GM18870 (cell line): ENCODE results near the gene ART4.
A peak's percentile ranks its signal among the peaks of the same experiment; 100 is the strongest.

Source experiments
- ATAC-seq: cut with Tn5 transposase; IDR thresholded peaks from one replicate; pipeline ENCODE4 v1.9.1; 2021; ENCODE audit warnings: moderate library complexity; ENCODE audit not compliant: unreplicated experiment

The ART4 gene

GRCh38 chr12:14852880-14853279 lies 9.6 kb upstream of the ART4 start:
- ATAC-seq = no peak

- peak; percentile 71 for ATAC-seq
These were observed 7.8 kb upstream of the ART4 start for GRCh38 chr12:14850929-14851663.

- ATAC-seq = no peak
These were observed 6.3 kb upstream of the ART4 start for GRCh38 chr12:14849661-14850060.

GRCh38 chr12:14846876-14847580 lies 3.7 kb upstream of the ART4 start:
- no peak for ATAC-seq

GRCh38 chr12:14846042-14846587 lies 2.8 kb upstream of the ART4 start:
- no peak for ATAC-seq

GRCh38 chr12:14845350-14845750 lies 2.0 kb upstream of the ART4 start:
- no peak for ATAC-seq

- no peak for ATAC-seq
These were observed 1.1 kb upstream of the ART4 start for GRCh38 chr12:14844401-14844800.

- ATAC-seq = no peak
These were observed 1.0 kb downstream of the ART4 start for GRCh38 chr12:14842315-14842714.

- ATAC-seq = no peak
These were observed 1.6 kb downstream of the ART4 start for GRCh38 chr12:14841761-14842160.

GRCh38 chr12:14840616-14841015 lies 2.7 kb downstream of the ART4 start:
- ATAC-seq = no peak

GRCh38 chr12:14839262-14839661 lies 4.1 kb downstream of the ART4 start:
- ATAC-seq = no peak

GRCh38 chr12:14836336-14837210 lies 6.8 kb downstream of the ART4 start:
- no peak for ATAC-seq

GRCh38 chr12:14834509-14834908 lies 8.8 kb downstream of the ART4 start:
- no peak for ATAC-seq

GRCh38 chr12:14833952-14834351 lies 9.4 kb downstream of the ART4 start:
- no peak for ATAC-seq

- no peak for ATAC-seq
These were observed 10.0 kb downstream of the ART4 start for GRCh38 chr12:14833336-14833735.

- ATAC-seq = peak; percentile 64
These were observed 14.4 kb downstream of the ART4 start for GRCh38 chr12:14828892-14829291.

GRCh38 chr12:14827043-14827442 lies 16.3 kb downstream of the ART4 start:
- ATAC-seq = no peak

- ATAC-seq = no peak
These were observed 16.8 kb downstream of the ART4 start for GRCh38 chr12:14826491-14826890.

- ATAC-seq = no peak
These were observed 18.1 kb downstream of the ART4 start for GRCh38 chr12:14825256-14825655.

GRCh38 chr12:14824012-14824634 lies 19.2 kb downstream of the ART4 start:
- ATAC-seq = no peak

GRCh38 chr12:14814014-14814413 lies 29.3 kb downstream of the ART4 start, which contains the start of gene SMCO3:
TSS of gene SMCO3 (minus strand) at chr12:14814182. CDS start at chr12:14806680, 7,502 bp downstream.
- ATAC-seq = no peak
